NCI-H82 treated with DMSO at 0.1 percent for 48 hours (cell line): ENCODE data around the gene GJD2.

ENCODE experiments used
- DNase-seq: peaks from one replicate; lab custom pipeline; 2025; ENCODE audit not compliant: unreplicated experiment; lab: John Stamatoyannopoulos, UW

Gene GJD2

DNA sequence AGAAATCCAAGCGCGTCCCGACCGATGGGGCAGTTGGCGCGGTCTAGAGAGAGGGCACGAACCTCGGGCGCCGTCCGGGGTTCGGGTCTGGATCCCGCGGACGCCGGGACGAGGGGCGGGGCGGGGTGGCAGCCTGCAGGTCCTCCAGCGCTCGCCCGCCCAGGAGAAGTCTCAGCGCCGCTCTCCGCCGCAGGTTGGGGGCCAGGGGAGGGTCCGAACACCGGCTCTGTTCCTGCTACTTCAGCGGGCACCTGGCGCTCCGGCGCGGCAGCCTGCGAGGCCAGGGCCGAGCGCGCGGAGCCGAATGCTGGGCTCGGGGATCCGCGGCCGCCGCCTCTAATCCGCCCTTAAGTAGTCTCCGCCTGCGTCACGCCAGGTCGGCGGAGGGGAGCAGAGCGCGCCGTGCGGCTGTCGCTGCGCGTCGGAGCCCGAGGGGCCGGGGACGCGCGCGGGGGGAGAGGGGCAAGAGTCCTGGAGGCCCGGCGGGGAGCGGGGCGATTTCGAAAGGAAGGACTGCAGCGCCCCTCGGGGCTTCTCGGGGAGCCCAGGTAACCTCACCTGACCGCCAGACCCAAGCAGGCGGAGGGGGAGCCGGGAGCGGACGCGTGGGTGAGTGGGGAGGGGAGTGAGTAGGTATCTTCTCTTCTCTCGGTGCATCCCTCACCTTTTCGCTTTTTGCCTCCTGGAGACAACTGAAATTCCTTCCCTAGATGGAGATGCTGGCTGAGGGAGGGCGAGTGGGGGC lies at the start of gene GJD2:
Gene GJD2, minus strand, starts transcription at position 325 of the 745 bp plus-strand sequence. CDS start 510 bp downstream, outside the sequence.
- DNase-seq, result no peak

DNA sequence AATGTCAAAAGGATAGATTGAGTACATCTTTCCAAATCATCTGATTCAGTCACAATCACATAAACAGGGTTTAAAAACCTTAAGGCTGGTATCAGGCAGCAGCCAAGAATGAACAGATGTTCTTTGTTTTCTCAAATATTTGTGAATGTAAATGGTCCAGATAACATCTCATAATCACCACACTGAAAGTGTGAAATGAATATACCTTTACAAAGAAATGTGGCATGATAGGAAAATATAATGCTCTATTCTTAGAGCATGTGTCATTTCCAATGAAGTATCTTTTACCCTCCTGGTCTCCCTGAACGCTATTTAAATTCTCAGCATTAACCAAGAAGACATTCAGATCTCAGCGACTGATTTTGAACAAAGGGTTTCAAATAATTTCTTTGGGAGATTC lies 49.3 kb upstream of the GJD2 start:
- no peak for DNase-seq

DNA sequence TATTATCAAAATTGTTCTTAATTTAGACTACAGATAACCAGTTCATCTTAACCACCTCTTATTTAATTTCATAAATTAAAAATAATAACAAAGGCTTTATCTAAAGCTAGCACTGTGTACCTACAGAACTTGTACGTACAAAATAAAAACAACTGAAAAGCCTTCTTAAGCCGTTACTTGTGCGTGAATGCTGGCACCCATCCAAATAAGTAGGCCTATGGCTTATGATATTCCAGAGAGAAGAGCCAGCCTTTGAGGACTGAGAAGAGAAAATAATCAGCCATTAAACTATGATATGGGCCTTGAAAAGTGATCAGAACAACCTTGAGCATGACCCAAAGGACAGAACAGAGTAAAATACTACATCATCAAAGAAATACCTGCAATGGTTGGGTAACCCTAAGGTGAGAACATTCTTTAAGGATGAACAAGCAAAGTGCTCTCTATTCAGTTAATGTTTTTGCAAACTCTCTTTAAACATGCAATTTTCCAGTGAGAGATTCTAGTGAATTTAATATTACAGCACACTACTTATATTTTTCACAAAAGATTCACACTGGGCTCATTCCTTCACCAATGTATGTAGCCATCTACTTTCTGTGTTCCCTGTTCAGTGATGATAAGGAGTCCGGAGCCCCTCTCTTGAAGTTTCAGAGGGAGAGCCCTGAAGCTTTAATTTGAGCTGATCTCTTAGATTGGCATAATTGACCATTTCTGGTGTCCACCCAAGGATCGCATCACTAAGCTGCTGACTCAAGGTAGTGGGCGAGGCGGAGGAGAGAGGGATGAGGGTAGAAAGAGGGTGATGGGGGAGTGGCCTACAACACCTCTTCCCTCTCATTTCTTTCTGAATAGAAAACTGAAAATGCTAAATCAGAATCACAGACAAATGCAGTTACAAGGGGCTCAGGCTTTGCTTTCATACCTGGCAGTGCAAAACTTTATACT lies 48.3 kb upstream of the GJD2 start:
- DNase-seq, result no peak

DNA sequence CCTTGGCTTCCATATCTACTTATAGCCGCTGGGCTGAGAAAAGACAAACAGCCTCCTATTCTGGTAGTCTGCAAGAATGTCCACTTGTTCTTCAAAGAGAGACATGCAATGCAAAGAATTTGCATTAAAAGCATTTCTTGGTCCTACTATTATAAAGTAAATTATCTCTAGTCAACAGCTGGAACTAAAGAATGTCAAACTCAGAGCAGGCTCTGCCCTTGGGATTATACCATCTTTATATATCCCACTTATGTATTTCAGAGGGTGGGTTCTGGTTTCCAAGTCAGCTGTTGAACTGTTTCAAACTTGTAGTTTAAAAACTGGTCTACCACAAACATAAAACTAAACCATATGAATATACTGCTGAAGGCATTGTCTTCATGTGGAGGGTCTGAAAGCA lies 47.6 kb upstream of the GJD2 start:
- DNase-seq, result no peak

DNA sequence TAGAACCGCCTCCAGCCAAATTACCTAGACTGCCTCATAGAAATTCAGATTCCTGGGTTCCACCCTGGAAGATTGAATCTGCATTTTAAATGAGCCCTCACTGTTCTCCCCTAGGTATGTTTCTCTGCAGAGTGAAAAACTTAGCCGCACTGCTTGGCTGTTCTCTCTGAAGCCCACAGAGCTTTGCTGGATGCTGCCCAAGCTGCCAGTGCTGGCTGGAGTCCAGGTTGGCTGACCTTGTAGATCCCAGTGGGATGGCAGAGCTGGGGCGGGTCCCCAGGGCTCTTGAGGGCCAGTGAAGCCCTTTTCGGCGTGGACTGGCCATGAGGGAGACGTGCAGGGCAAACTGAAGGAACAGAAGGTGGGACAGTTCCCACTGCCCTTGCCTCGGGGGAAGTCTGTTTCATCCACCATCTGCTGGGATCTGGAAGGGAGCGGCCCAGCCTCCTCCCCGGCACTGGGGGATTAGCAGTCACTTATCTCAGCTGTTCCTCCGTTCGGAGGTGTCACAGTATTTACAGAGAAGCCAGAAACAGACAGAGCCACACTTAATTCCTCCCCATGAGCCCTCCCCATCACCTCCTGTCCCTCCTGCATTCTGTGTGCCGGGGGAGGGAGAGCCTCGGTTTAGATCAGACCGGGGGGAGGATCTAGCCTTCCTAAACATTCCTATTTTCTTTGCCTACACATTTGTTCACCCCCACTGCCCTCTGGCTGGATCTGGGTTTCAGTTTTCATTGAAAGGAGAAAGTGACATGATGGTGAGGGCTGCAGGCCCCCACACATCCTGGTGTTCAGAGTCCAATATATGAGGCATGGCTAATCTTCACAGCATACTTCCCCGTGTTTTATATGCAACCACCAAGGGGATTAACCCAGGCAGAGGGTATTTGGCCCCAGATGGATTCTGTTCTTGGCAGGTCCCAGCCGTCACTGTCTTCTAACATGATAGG lies 44.6 kb upstream of the GJD2 start:
- peak; percentile 98 for DNase-seq

DNA sequence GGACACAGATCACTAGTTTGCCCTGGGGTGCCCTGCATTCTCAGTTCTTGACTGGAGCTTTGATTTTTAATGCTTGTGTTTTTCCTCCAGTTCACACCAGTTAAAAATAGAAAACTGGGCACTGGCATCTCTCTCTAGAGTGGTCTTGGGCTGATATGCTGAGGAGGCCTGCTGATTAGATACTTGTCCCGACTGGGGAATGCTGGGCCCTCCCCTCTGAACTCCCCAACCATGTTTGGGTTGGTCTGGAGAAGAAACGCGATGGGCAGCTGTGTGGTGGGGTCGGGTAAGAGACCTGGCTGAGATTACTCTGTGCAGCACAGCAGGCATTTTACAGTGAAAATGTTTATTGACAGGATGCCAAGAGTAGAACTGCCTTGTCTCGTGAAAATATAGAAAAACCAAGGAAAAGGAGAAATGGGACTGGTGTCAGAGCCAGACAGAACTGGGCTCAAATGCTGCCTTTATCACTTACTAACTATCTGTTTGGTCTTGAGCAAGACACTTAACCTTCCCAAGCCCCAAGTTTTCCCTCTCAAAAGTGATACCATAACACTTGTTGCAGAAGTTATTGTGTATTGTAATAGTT lies 42.1 kb upstream of the GJD2 start:
- DNase-seq, result no peak

DNA sequence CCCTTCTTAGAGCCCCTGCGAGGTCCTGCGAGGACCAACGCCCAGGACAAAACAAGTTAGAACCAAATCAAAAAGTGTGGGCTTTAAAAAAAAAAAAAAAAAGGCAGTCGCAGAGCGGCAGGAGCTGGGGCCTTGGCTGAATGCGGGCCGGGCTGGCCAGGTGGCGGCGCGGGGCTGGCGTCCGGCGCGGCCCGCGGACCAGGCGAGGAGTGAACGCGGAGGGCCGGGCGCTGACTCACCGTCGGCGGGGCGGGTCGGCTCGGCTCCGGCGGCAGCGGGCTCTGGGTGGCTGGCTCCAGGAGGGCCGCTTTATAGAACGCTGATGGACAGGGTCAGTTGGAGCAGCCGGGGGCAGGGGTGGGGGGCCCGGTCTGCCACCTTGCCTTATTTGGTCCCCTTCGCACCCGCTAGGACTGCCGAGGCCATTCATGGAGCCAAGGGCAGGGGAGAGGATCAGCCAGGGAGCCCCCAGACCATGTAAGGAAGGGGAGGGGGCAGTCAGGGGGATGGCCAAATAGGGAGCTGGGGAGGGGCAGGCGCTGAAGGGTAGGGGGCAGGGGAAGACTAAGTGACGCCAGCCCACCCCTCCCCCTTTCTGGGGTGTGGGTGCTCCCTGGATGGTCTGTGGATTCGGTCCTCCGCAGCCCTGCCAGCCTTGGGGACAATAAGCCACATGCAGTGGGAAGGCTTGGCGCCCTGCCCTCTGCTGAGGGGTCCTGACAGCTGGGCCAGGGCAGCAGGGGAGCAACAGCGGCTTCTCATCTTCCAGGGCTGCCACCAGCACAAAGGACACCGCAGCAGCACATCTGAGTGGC lies 40.7 kb upstream of the GJD2 start, which contains the start of gene ACTC1:
Gene ACTC1, minus strand, starts transcription at position 283 of the 815 bp plus-strand sequence. CDS start 741 bp downstream, outside the sequence.
- no peak for DNase-seq

DNA sequence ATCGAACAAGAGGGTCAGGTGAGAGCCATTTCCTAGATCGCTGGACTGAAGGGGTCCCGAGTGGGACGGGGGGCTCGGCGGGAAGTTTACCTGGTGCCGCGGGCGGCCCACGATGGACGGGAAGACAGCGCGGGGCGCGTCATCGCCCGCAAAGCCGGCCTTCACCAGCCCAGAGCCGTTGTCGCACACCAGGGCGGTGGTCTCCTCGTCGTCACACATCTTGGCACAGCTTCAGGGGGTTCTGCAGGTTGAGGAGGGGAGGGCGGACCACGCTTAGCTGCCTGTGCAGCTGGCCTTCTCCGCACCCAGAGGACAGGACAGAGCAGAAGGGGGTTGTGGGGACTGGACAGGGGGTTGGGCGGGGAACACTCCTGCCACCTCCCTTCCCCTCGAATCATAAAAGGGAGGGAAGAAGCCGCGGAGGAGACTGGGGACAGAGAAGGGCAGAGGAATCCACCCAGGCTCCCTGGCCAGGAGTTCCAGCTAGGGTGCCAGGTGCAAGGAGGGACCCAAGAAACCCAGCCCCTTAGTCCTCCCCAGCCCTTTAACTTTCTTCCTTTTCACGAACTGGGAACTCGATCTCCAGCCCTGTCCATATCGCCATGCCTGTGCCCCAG lies 39.9 kb upstream of the GJD2 start:
- DNase-seq, result no peak

DNA sequence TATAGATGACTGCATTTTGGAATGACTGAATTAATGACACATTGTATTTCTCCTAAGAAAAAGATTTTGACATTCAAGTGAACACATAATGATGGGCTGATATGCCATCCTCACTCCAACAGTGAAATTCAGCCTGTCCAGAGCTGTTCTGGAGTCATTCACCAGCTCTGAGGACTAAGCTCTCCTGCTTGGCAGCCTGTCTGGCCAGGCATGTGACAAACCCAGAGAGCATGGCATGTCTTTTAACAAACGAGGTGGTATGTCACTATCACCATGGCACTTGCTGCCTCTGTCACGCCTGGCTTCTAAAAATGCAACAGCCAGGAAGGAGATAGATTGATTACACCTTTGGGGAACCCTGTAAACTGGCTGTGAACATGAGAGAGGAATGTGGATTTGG lies 39.1 kb upstream of the GJD2 start:
- no peak for DNase-seq

DNA sequence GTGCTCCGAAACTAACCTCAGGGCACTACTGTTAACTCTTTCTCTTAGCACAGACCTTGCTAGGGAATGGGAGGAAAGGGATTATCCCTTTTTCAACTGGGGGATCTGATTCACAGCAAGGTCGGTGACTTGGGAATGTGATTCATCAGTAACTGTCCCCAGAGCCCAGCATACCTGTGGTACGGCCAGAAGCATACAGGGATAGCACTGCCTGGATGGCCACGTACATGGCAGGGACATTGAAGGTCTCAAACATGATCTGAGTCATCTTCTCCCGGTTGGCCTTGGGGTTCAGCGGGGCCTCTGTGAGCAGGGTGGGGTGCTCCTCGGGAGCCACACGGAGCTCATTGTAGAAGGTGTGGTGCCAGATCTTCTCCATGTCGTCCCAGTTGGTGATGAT lies 38.3 kb upstream of the GJD2 start:
- DNase-seq, result no peak

DNA sequence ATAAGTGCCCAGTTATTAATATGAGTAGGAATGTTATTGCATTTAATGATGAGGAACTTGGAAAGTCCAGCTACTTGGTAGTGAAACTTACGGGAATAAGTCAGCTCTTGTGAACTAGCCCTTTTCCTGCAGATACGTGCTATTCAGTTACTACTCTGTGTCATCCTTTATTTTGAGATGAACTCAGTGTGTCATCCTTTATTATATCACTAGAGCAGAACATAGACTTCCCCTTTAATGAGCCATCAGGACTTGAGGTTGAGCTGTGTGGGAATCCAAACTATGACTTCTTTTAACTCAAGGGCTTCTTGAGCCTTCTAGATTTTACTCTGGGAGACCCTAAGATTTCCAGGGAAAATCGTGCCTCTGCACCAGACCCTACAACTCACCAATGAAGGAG lies 36.9 kb upstream of the GJD2 start:
- no peak for DNase-seq

DNA sequence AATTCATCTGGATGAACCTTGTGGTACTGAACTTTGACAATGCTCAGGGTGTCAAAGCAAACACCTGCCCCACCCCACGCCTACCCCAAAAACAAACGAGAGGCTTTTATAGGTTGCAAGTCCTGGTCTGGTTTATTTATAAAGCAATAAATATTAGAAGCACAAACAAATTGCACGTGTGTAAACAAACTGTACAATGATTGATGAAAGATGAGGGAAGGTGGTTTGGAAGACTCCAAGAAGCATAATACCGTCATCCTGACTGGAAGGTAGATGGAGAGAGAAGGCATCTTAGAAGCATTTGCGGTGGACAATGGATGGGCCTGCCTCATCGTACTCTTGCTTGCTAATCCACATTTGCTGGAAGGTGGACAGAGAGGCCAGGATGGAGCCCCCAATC lies 35.3 kb upstream of the GJD2 start:
- no peak for DNase-seq

DNA sequence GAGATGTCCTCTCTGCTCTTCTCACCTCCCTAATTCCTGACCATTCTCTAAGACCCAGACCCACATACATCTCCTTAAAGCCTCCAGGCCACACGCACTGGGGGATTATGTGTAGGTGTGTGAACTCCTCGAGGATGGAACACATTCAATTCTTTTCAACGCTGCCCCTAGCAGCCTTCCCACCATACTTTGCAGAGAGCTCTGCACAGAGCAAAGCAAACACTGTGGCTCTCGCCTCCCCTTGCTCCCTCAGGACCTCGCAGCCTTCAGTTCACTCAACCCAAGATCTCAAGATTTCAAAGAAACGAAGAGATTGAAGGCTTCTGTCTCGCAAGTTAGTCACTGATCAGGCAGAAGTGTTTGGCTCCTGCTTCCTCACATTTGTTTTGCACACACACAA lies 34.5 kb upstream of the GJD2 start:
- no peak for DNase-seq

DNA sequence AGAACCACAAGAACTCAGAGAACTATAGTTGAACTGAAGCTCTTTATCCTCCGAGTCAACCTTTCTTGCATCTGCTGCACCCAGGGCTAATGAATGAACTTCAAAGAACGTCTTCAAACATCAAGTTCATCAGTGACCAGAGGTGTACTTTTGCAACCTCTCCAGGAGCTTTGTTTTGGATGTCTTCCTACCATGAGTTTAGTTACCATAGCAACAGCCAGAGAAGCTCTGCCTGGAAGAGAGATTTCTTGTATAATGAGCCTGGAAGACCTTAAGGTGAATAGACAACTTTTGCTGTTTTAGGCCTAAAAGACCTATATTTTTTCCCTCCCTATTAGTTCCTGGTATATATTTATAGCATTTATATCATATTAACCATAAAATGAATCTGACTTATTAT lies 31.4 kb upstream of the GJD2 start:
- DNase-seq, result no peak

DNA sequence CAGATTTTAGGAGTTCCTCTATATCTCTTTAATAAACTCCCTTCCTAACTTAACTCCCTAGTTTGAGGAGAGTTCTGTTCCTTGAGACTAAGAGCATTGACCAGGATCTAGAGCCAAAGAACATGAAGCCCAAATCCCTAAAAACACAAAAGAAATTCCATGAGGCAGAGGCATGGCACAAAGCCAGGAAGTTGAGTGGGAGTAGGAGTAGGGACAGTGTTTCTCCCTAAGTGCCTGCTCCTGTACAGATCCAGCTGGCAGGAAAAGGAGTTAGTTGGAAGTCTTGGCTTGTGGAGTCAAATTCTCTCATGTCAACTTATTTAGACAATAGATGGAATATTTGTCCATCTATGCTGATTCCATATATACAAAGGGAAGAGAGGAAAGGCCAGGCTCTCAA lies 29.2 kb upstream of the GJD2 start:
- DNase-seq, result no peak

DNA sequence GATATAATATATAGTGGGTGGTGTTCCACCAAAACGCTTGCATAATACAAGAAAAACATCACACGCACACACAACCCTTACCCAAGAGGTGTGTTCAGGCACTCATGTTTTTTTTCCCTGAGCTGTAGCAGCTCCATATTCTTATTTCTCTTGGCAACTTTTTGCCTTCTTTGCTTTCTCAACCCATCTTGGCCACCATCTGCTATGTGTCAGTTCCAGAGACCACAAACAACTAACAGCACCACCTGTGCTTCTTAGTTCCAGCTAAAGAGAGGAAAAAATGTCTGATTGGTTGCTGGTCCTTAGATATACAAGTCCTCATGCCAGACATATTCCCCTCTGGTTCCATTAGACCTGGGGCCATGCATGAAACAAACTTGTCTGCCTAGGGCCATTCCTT lies 28.6 kb upstream of the GJD2 start:
- DNase-seq, result no peak

DNA sequence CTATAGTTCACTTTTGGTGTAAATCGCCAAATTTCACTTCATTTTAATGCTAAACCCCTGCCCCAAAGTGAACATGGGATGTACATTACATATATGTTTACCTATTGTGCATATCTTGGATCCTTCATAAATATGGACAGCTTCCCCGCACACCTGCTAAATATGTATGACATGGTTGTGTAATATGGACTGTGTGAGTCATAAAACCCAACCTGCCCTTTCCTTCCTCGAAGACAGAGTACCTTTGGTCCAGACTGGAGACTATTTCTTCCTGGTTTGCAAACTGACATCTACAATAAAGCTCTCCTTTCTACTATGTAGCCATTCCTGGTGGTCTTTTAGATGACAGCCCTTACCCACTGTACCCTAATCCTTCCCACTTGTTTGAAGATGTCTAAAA lies 28.1 kb upstream of the GJD2 start:
- DNase-seq, result no peak

DNA sequence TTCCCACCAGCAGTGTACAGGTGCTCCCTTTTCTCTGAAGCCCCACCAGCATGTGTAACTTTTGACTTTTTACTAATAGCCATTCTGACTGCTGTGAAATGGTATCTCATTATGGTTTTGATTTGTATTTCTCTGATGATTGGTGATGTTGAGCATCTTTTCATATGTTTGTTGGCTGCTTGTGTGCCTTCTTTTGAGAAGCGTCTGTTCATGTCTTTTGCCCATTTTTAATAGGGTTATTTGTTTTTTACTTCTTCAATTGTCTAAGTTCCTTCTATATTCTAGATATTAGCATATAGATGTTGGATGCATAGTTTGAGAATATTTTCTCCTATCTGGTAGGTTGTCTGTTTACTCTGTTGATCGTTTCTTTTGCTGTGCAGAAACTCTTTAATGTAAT lies 25.9 kb upstream of the GJD2 start:
- DNase-seq, result no peak

DNA sequence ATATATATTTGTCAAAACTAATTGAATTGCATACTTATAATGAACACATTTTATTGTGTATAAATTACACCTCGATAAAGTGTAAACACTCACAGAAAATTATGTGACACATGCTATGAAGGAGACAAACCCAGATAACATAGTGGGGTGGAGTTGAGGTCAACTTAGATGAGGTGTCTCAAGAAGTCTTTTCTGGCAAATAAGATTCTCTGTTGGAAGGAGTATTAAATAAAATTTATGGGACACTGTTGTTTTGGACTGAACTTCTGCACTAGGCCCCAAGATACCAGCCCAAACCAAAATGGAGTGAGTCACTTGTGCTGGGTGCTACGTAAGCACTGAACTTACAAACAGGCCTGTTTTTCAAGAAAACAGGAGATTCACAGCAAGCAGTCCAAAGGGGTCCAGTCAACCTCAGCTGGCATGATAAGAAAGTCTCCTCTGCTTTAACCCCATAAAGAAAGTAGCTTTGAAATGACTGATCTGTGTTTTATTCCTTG lies 21.9 kb upstream of the GJD2 start:
- no peak for DNase-seq
